HEK293 (cell line): Measurements from ENCODE around the gene SLF2.

Source experiments
- CTCF ChIP-seq: fragments of 450-650 bp; formaldehyde crosslinking; IDR thresholded peaks from 2 replicates; pipeline ENCODE4 v1.5.1; 2016; ENCODE audit warnings: missing biosample characterization, missing genetic modification characterization
- ZEB2 ChIP-seq: fragments of 450-650 bp; formaldehyde crosslinking; IDR thresholded peaks from 2 replicates; pipeline ENCODE4 v1.5.1; 2016; ENCODE audit warnings: missing biosample characterization, missing genetic modification characterization
- ZNF114 ChIP-seq: fragments of 450-650 bp; formaldehyde crosslinking; IDR thresholded peaks from 2 replicates; pipeline ENCODE4 v1.5.0; 2017; ENCODE audit warnings: missing biosample characterization, missing genetic modification characterization
- ZNF146 ChIP-seq: fragments of 450-650 bp; formaldehyde crosslinking; IDR thresholded peaks from 2 replicates; pipeline ENCODE4 v1.5.1; 2016; ENCODE audit warnings: missing biosample characterization, missing genetic modification characterization
- ZNF341 ChIP-seq: fragments of 450-650 bp; formaldehyde crosslinking; IDR thresholded peaks from 2 replicates; pipeline ENCODE4; 2016; ENCODE audit warnings: low read depth, missing biosample characterization, missing genetic modification characterization
- ZNF791 ChIP-seq: fragments of 450-650 bp; formaldehyde crosslinking; IDR thresholded peaks from 2 replicates; pipeline ENCODE4 v1.5.1; 2016; ENCODE audit warnings: missing biosample characterization, missing genetic modification characterization
- ZNF830 ChIP-seq: fragments of 450-650 bp; IDR thresholded peaks from 2 replicates; pipeline ENCODE4 v1.5.0; 2018; ENCODE audit warnings: missing biosample characterization, missing genetic modification characterization, low read depth, mild to moderate bottlenecking, moderate library complexity
- TF ChIP-seq, protein P1 (sequence below): fragments of 450-650 bp; formaldehyde crosslinking; IDR thresholded peaks from 2 replicates; pipeline ENCODE4 v1.5.1; 2016; ENCODE audit warnings: missing biosample characterization, missing genetic modification characterization

GRCh38 chr10:100968062-100968736 lies 55.4 kb downstream of the SLF2 start:
- TF ChIP-seq ZNF114 (tag by site-specific recombination), result no peak
- no peak for TF ChIP-seq ZNF146 (tag by site-specific recombination)
- TF ChIP-seq ZEB2 (tag by site-specific recombination), result no peak
- no peak for TF ChIP-seq ZNF791 (tag by site-specific recombination)
- no peak for TF ChIP-seq CTCF (tag by site-specific recombination)
- TF ChIP-seq, protein P1, sequence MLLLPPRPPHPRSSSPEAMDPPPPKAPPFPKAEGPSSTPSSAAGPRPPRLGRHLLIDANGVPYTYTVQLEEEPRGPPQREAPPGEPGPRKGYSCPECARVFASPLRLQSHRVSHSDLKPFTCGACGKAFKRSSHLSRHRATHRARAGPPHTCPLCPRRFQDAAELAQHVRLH (tag by site-specific recombination), result no peak
- TF ChIP-seq ZNF341 (tag by site-specific recombination), result no peak
- TF ChIP-seq ZNF830, result no peak
